ENCODE data around the gene NACC1. TPM values are rescaled to one million over a fixed set of nuclear protein-coding genes. Genes with fewer than 3 reads are reported as not detected.

Gene NACC1
- total RNA-seq, 4 donors from 2014 or later = 31.6 to 54.2 (median 36.5) TPM

GRCh38 chr19:13109361-13110098 lies 8.5 kb upstream of the NACC1 start:
- H3K36me3 ChIP-seq = peaks cover 0 to 3% (median 0%) of the 10 kb centered on the region in 4 donors
- H3K4me3 ChIP-seq = no peak overlapping the region
- H3K27ac ChIP-seq = no peak overlapping the region
- intact Hi-C loops (cut with DNase I; ENCODE audit: low total_unique reads) (no loop called here), in situ Hi-C loops (cut with MboI; ENCODE audit: low pct_ligation_motif_present in 1 of 4, low pct_unique_long_range_greater_than_20kb in 1 of 4, low sequenced_read_pairs in 3 of 4) (loop anchor here in 1 of 4 donors (25.0 kb wide), 1 partner anchor 153 kb away; no protein-coding TSS in a partner anchor)
- H3K9me3 ChIP-seq = no peaks in the 10 kb centered on the region
- WGBS, 2 donors (ENCODE audit: low coverage in 1 of 2) = 87% methylated on average over 28 of the region's 30 CpGs; no CpG with 5 or more reads in 1 of the 2 donors
- no peaks in the 10 kb centered on the region for H3K27me3 ChIP-seq
- DNase-seq = no peak
- no peaks in the 10 kb centered on the region for H3K4me1 ChIP-seq
- TF ChIP-seq EP300 (IDR thresholded peaks at IDR 0.05; ENCODE audit: low read depth) = no peak
- TF ChIP-seq CTCF (IDR thresholded peaks at IDR 0.05) = no peak
- TF ChIP-seq POLR2A (IDR thresholded peaks at IDR 0.05) = no peak
- TF ChIP-seq POLR2AphosphoS5 (IDR thresholded peaks at IDR 0.05) = no peak

GRCh38 chr19:13110099-13110610 lies 7.9 kb upstream of the NACC1 start:
- no peak for TF ChIP-seq CTCF (IDR thresholded peaks at IDR 0.05)
- no peak for TF ChIP-seq EP300 (IDR thresholded peaks at IDR 0.05; ENCODE audit: low read depth)
- no peak for TF ChIP-seq POLR2AphosphoS5 (IDR thresholded peaks at IDR 0.05)
- TF ChIP-seq POLR2A (IDR thresholded peaks at IDR 0.05) = no peak
- Histone ChIP-seq H3K27ac (no peak overlapping the region), H3K4me1 (no peaks in the 10 kb centered on the region), H3K36me3 (peaks cover 0 to 3% (median 0%) of the 10 kb centered on the region in 4 donors), H3K4me3 (no peak overlapping the region), H3K27me3 (no peaks in the 10 kb centered on the region), H3K9me3 (no peaks in the 10 kb centered on the region)
- in situ Hi-C loops (cut with MboI; ENCODE audit: low pct_ligation_motif_present in 1 of 4, low pct_unique_long_range_greater_than_20kb in 1 of 4, low sequenced_read_pairs in 3 of 4) = loop anchor here in 1 of 4 donors (25.0 kb wide), 1 partner anchor 152 kb away; no protein-coding TSS in a partner anchor
- no peak for DNase-seq
- 93% methylated on average over 15 of the region's 15 CpGs; no CpG with 5 or more reads in 1 of the 2 donors for WGBS, 2 donors (ENCODE audit: low coverage in 1 of 2)
- intact Hi-C loops (cut with DNase I; ENCODE audit: low total_unique reads) = no loop called here

- H3K4me3 ChIP-seq = no peak overlapping the region
- DNase-seq = no peak
- in situ Hi-C loops (cut with MboI; ENCODE audit: low pct_ligation_motif_present in 1 of 4, low pct_unique_long_range_greater_than_20kb in 1 of 4, low sequenced_read_pairs in 3 of 4) = loop anchor here in 1 of 4 donors (25.0 kb wide), 1 partner anchor 150 kb away; no protein-coding TSS in a partner anchor
- WGBS, 2 donors (ENCODE audit: low coverage in 1 of 2) = 87 to 100% methylated on average over 2 to 10 of the region's 10 CpGs
- peaks cover 5 to 18% (median 16%) of the 10 kb centered on the region in 4 donors for H3K4me1 ChIP-seq
- TF ChIP-seq POLR2AphosphoS5 (IDR thresholded peaks at IDR 0.05) (no peak), POLR2A (IDR thresholded peaks at IDR 0.05) (no peak), CTCF (IDR thresholded peaks at IDR 0.05) (no peak), EP300 (IDR thresholded peaks at IDR 0.05; ENCODE audit: low read depth) (no peak)
- intact Hi-C loops (cut with DNase I; ENCODE audit: low total_unique reads) = no loop called here
- H3K27me3 ChIP-seq = no peaks in the 10 kb centered on the region
- no peaks in the 10 kb centered on the region for H3K9me3 ChIP-seq
- H3K36me3 ChIP-seq = no peaks in the 10 kb centered on the region
- no peak overlapping the region for H3K27ac ChIP-seq
These were observed 5.5 kb upstream of the NACC1 start for GRCh38 chr19:13112555-13112954.

- Histone ChIP-seq H3K27me3 (no peaks in the 10 kb centered on the region), H3K27ac (peak overlapping the region; percentile 80 to 89 (median 85)), H3K36me3 (no peaks in the 10 kb centered on the region), H3K4me1 (peaks cover 11 to 39% (median 34%) of the 10 kb centered on the region in 4 donors), H3K9me3 (no peaks in the 10 kb centered on the region), H3K4me3 (peak overlapping the region; percentile 67 to 97 (median 86))
- in situ Hi-C loops (cut with MboI; ENCODE audit: low pct_ligation_motif_present in 1 of 4, low pct_unique_long_range_greater_than_20kb in 1 of 4, low sequenced_read_pairs in 3 of 4) (loop anchor here in 1 of 4 donors (25.0 kb wide), 1 partner anchor 146 kb away; no protein-coding TSS in a partner anchor), intact Hi-C loops (cut with DNase I; ENCODE audit: low total_unique reads) (no loop called here)
- no peak for DNase-seq
- TF ChIP-seq EP300 (IDR thresholded peaks at IDR 0.05; ENCODE audit: low read depth) = no peak
- no peak for TF ChIP-seq POLR2A (IDR thresholded peaks at IDR 0.05)
- TF ChIP-seq CTCF (IDR thresholded peaks at IDR 0.05) = no peak
- no peak for TF ChIP-seq POLR2AphosphoS5 (IDR thresholded peaks at IDR 0.05)
- 4% methylated on average over 18 of the region's 18 CpGs; no CpG with 5 or more reads in 1 of the 2 donors for WGBS, 2 donors (ENCODE audit: low coverage in 1 of 2)
These were observed 2.2 kb upstream of the NACC1 start for GRCh38 chr19:13115936-13116281.

All from transverse colon (tissue), 4 donors.